NT2/D1 (cell line): ENCODE measurements around the gene ETV5.

ENCODE experiments used
- DNase-seq: peaks from one replicate; pipeline ENCODE4 v3.0.0-alpha.2; 2011; ENCODE audit warnings: low read depth, low spot score
- H3K27me3 ChIP-seq: 2 replicates; pipeline ENCODE4 v1.6.0; 2011; ENCODE audit warnings: mild to moderate bottlenecking; ENCODE audit not compliant: insufficient read length, insufficient read depth
- H3K36me3 ChIP-seq: 2 replicates; pipeline ENCODE4 v1.6.1; 2011; ENCODE audit warnings: mild to moderate bottlenecking, low read length, mixed read lengths; ENCODE audit not compliant: insufficient read depth, insufficient read length
- H3K4me1 ChIP-seq: 2 replicates; pipeline ENCODE4 v1.5.1; 2011; ENCODE audit not compliant: insufficient read depth, insufficient read length
- H3K4me3 ChIP-seq: 2 replicates; pipeline ENCODE4 v1.5.1; 2011; ENCODE audit warnings: low read depth; ENCODE audit not compliant: insufficient read length
- H3K9ac ChIP-seq: 2 replicates; pipeline ENCODE4 v1.6.0; 2011; ENCODE audit warnings: low read depth; ENCODE audit not compliant: insufficient read length
- H3K9me3 ChIP-seq: 2 replicates; pipeline ENCODE4 v1.5.1; 2011; ENCODE audit warnings: mild to moderate bottlenecking, low read length; ENCODE audit not compliant: insufficient read depth
- SUZ12 ChIP-seq: IDR thresholded peaks from 2 replicates; pipeline ENCODE4 v1.6.1; 2011; ENCODE audit not compliant: insufficient read length, insufficient read depth; ENCODE audit errors: extremely low read depth
- YY1 ChIP-seq: IDR thresholded peaks from 2 replicates; pipeline ENCODE4 v1.6.1; 2011; ENCODE audit not compliant: insufficient read length, insufficient read depth
- ZNF274 ChIP-seq: IDR thresholded peaks from 2 replicates; pipeline ENCODE4 v1.6.1; 2011; ENCODE audit warnings: mild to moderate bottlenecking, low read depth, low read length

The ETV5 gene

GRCh38 chr3:186059192-186059591, 49.7 kb downstream of the ETV5 start:
- H3K4me1 ChIP-seq, result peaks cover 8% of the 10 kb centered on the region
- no peak for DNase-seq
- no peak overlapping the region for H3K4me3 ChIP-seq
- peaks cover 63% of the 10 kb centered on the region for H3K36me3 ChIP-seq
- H3K27me3 ChIP-seq, result no peaks in the 10 kb centered on the region
- TF ChIP-seq YY1 (no peak), SUZ12 (no peak), ZNF274 (no peak)
- no peaks in the 10 kb centered on the region for H3K9me3 ChIP-seq
- no peak overlapping the region for H3K9ac ChIP-seq

- TF ChIP-seq ZNF274, result no peak
- TF ChIP-seq SUZ12, result no peak
- no peak for TF ChIP-seq YY1
- no peak for DNase-seq
- Histone ChIP-seq H3K9me3 (no peaks in the 10 kb centered on the region), H3K4me1 (peaks cover 8% of the 10 kb centered on the region), H3K36me3 (peaks cover 57% of the 10 kb centered on the region), H3K27me3 (no peaks in the 10 kb centered on the region), H3K9ac (no peak overlapping the region), H3K4me3 (no peak overlapping the region)
These were observed 50.7 kb downstream of the ETV5 start for GRCh38 chr3:186058225-186058624.

- TF ChIP-seq ZNF274, result no peak
- no peak for TF ChIP-seq YY1
- no peak for TF ChIP-seq SUZ12
- Histone ChIP-seq H3K27me3 (no peaks in the 10 kb centered on the region), H3K36me3 (peaks cover 57% of the 10 kb centered on the region), H3K4me3 (no peak overlapping the region), H3K9ac (no peak overlapping the region), H3K9me3 (no peaks in the 10 kb centered on the region), H3K4me1 (peaks cover 8% of the 10 kb centered on the region)
- DNase-seq, result peak; percentile 50
These were observed 51.3 kb downstream of the ETV5 start for GRCh38 chr3:186057594-186057993.

GRCh38 chr3:186054792-186055352, 54.0 kb downstream of the ETV5 start:
- H3K27me3 ChIP-seq, result no peaks in the 10 kb centered on the region
- H3K9me3 ChIP-seq, result no peaks in the 10 kb centered on the region
- H3K9ac ChIP-seq, result no peak overlapping the region
- peaks cover 8% of the 10 kb centered on the region for H3K4me1 ChIP-seq
- H3K4me3 ChIP-seq, result no peak overlapping the region
- H3K36me3 ChIP-seq, result peaks cover 66% of the 10 kb centered on the region
- DNase-seq, result no peak
- TF ChIP-seq ZNF274, result no peak
- TF ChIP-seq SUZ12, result no peak
- no peak for TF ChIP-seq YY1

GRCh38 chr3:186053954-186054791, 54.7 kb downstream of the ETV5 start:
- Histone ChIP-seq H3K9ac (no peak overlapping the region), H3K4me3 (no peak overlapping the region), H3K27me3 (no peaks in the 10 kb centered on the region), H3K4me1 (peaks cover 8% of the 10 kb centered on the region), H3K9me3 (no peaks in the 10 kb centered on the region), H3K36me3 (peaks cover 67% of the 10 kb centered on the region)
- no peak for DNase-seq
- TF ChIP-seq SUZ12, result no peak
- no peak for TF ChIP-seq YY1
- no peak for TF ChIP-seq ZNF274

- H3K4me3 ChIP-seq, result no peak overlapping the region
- peaks cover 3% of the 10 kb centered on the region for H3K4me1 ChIP-seq
- no peak for TF ChIP-seq ZNF274
- TF ChIP-seq YY1, result no peak
- TF ChIP-seq SUZ12, result no peak
- no peaks in the 10 kb centered on the region for H3K9me3 ChIP-seq
- DNase-seq, result no peak
- no peak overlapping the region for H3K9ac ChIP-seq
- H3K27me3 ChIP-seq, result no peaks in the 10 kb centered on the region
- H3K36me3 ChIP-seq, result peaks cover 77% of the 10 kb centered on the region
These were observed 56.6 kb downstream of the ETV5 start for GRCh38 chr3:186052096-186052840.

- TF ChIP-seq YY1, result no peak
- TF ChIP-seq ZNF274, result no peak
- no peak for TF ChIP-seq SUZ12
- Histone ChIP-seq H3K9ac (no peak overlapping the region), H3K36me3 (peaks cover 54% of the 10 kb centered on the region), H3K9me3 (no peaks in the 10 kb centered on the region), H3K27me3 (no peaks in the 10 kb centered on the region), H3K4me1 (no peaks in the 10 kb centered on the region), H3K4me3 (no peak overlapping the region)
- DNase-seq, result no peak
These were observed 59.9 kb downstream of the ETV5 start for GRCh38 chr3:186049001-186049400.
